Measurements from ENCODE around the gene NKX2-4. TPM values are rescaled to one million over a fixed set of nuclear protein-coding genes. Genes with fewer than 3 reads are reported as not detected.

The NKX2-4 gene
- total and polyA plus RNA-seq, 4 donors = not detected

DNA sequence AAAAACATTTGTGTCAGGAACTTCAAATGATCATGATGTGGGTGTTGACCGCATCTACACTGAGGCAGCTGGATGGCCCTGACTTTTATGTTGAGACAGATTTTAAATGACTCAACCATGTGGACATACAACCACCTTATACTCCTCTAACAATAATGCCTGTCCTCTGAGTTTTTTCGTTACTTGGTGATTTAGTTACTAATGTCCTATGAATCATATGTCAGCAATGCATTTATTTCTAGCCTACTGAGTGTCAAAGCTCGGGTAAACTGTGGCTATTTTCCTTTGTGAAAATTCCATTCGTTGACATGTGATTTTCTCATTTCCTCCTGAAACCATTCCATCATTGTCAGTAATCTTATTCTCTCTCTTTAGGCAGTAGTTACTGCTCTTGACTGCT is 38.9 kb upstream of the NKX2-4 start:
- Histone ChIP-seq H3K9ac (ENCODE audit: insufficient read depth in 1 of 2, low read length in 2 of 2) (no peak overlapping the region), H3K4me3 (no peak overlapping the region), H3K27ac (ENCODE audit: low read depth in 1 of 2, low read length in 1 of 2) (no peak overlapping the region), H3K4me1 (ENCODE audit: control insufficient read depth in 5 of 5, insufficient read depth in 5 of 5, low read length in 5 of 5) (no peaks in the 10 kb centered on the region), H3K36me3 (ENCODE audit: control insufficient read depth in 4 of 4, insufficient read depth in 4 of 4, low read length in 4 of 4) (no peaks in the 10 kb centered on the region), H3K27me3 (ENCODE audit: control insufficient read depth in 3 of 3, insufficient read depth in 3 of 3, low read length in 2 of 3) (peaks cover 0 to 9% (median 0%) of the 10 kb centered on the region in 3 donors), H3K9me3 (ENCODE audit: control insufficient read depth in 4 of 4, insufficient read depth in 3 of 4, low read length in 3 of 4) (no peaks in the 10 kb centered on the region)
- TF ChIP-seq, protein P1, sequence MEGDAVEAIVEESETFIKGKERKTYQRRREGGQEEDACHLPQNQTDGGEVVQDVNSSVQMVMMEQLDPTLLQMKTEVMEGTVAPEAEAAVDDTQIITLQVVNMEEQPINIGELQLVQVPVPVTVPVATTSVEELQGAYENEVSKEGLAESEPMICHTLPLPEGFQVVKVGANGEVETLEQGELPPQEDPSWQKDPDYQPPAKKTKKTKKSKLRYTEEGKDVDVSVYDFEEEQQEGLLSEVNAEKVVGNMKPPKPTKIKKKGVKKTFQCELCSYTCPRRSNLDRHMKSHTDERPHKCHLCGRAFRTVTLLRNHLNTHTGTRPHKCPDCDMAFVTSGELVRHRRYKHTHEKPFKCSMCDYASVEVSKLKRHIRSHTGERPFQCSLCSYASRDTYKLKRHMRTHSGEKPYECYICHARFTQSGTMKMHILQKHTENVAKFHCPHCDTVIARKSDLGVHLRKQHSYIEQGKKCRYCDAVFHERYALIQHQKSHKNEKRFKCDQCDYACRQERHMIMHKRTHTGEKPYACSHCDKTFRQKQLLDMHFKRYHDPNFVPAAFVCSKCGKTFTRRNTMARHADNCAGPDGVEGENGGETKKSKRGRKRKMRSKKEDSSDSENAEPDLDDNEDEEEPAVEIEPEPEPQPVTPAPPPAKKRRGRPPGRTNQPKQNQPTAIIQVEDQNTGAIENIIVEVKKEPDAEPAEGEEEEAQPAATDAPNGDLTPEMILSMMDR (IDR thresholded peaks at IDR 0.05; ENCODE audit: control extremely low read depth, extremely low read depth) = no peak
- DNase-seq = no peak
- ATAC-seq (ENCODE audit: insufficient read depth, low FRiP score) = no peak
- WGBS, 2 donors = 61 to 68% methylated on average over 4 of the region's 4 CpGs

DNA sequence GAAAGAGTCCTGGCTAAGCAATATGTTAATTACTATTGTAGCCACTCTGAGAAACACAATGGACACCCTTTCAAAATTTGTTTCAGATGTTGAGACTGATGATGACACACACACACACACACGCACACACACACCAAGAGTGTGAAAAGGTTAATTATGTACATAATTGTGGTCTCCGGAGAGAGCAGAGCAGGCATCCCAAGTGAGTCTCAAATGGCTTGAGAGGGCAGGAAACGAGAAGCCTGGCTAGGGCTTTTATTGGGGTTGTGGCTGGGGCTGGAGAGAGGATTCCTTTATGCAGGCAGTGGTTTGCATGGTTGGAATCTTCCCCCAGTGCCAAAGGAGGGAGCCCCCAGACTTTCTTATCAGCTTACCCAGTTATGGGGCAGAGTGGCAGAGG is 38.2 kb upstream of the NKX2-4 start:
- Histone ChIP-seq H3K4me3 (no peak overlapping the region), H3K27ac (ENCODE audit: low read depth in 1 of 2, low read length in 1 of 2) (no peak overlapping the region), H3K4me1 (ENCODE audit: control insufficient read depth in 5 of 5, insufficient read depth in 5 of 5, low read length in 5 of 5) (no peaks in the 10 kb centered on the region), H3K9me3 (ENCODE audit: control insufficient read depth in 4 of 4, insufficient read depth in 3 of 4, low read length in 3 of 4) (no peaks in the 10 kb centered on the region), H3K9ac (ENCODE audit: insufficient read depth in 1 of 2, low read length in 2 of 2) (no peak overlapping the region), H3K36me3 (ENCODE audit: control insufficient read depth in 4 of 4, insufficient read depth in 4 of 4, low read length in 4 of 4) (no peaks in the 10 kb centered on the region), H3K27me3 (ENCODE audit: control insufficient read depth in 3 of 3, insufficient read depth in 3 of 3, low read length in 2 of 3) (peaks cover 0 to 6% (median 0%) of the 10 kb centered on the region in 3 donors)
- DNase-seq (no peak), ATAC-seq (ENCODE audit: insufficient read depth, low FRiP score) (no peak)
- WGBS, 2 donors = 29 to 37% methylated on average over 3 of the region's 3 CpGs
- TF ChIP-seq, protein P1 (IDR thresholded peaks at IDR 0.05; ENCODE audit: control extremely low read depth, extremely low read depth) = no peak

DNA sequence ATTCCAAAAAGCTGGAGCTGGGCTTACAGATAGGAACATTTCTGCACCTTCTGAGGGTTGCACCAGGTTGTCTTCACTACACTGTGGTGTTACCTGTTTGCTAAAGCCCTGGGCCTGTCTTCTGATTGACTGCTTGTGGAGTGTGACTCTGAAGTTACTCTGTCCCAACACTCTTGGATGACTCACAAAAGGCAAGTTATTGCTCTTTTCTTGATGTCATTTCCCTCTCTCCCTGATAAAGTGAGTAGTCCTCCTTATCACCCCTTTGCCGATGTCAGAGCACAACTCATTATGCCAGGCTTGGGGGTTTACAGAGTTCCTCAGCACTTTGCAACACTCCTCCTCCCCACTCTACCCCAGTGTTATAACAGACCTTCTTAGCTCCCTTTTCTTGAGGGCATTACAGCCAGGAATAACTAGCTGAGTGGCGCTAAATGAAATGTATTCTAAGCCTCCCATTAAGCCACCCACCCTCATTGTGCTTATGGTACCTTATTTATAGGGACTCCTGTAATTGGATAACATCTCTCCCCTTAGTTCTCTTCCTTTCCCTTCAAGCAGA is 36.1 kb upstream of the NKX2-4 start:
- H3K9me3 ChIP-seq (ENCODE audit: control insufficient read depth in 4 of 4, insufficient read depth in 3 of 4, low read length in 3 of 4) = no peaks in the 10 kb centered on the region
- no peaks in the 10 kb centered on the region for H3K4me1 ChIP-seq (ENCODE audit: control insufficient read depth in 5 of 5, insufficient read depth in 5 of 5, low read length in 5 of 5)
- ATAC-seq (ENCODE audit: insufficient read depth, low FRiP score) = no peak
- H3K4me3 ChIP-seq = no peak overlapping the region
- no peak overlapping the region for H3K27ac ChIP-seq (ENCODE audit: low read depth in 1 of 2, low read length in 1 of 2)
- peaks cover 0 to 6% (median 0%) of the 10 kb centered on the region in 3 donors for H3K27me3 ChIP-seq (ENCODE audit: control insufficient read depth in 3 of 3, insufficient read depth in 3 of 3, low read length in 2 of 3)
- TF ChIP-seq, protein P1 (IDR thresholded peaks at IDR 0.05; ENCODE audit: control extremely low read depth, extremely low read depth) = no peak
- 82 to 86% methylated on average over 2 of the region's 2 CpGs for WGBS, 2 donors
- no peak for DNase-seq
- no peaks in the 10 kb centered on the region for H3K36me3 ChIP-seq (ENCODE audit: control insufficient read depth in 4 of 4, insufficient read depth in 4 of 4, low read length in 4 of 4)
- no peak overlapping the region for H3K9ac ChIP-seq (ENCODE audit: insufficient read depth in 1 of 2, low read length in 2 of 2)

DNA sequence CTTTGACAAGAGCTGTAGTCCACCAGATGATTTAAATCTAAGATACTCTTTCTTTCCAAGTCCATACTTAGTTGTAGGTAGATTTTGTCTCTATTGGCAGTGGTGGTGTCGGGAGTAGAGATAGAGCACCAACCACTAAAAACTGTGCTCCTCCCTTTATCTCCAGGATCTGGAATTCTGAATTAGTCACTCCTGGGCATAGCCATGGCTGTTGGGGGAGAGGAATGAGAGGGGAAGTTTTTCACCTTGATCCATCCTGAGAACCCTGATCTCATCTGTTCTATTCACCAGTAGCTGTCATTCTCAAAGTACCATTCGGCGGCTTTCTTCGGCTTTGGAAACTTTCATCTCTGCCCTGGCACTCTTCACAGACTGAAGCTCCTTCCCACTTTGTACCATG is 35.6 kb upstream of the NKX2-4 start:
- Histone ChIP-seq H3K4me3 (no peak overlapping the region), H3K27ac (ENCODE audit: low read depth in 1 of 2, low read length in 1 of 2) (no peak overlapping the region), H3K36me3 (ENCODE audit: control insufficient read depth in 4 of 4, insufficient read depth in 4 of 4, low read length in 4 of 4) (no peaks in the 10 kb centered on the region), H3K9me3 (ENCODE audit: control insufficient read depth in 4 of 4, insufficient read depth in 3 of 4, low read length in 3 of 4) (no peaks in the 10 kb centered on the region), H3K4me1 (ENCODE audit: control insufficient read depth in 5 of 5, insufficient read depth in 5 of 5, low read length in 5 of 5) (no peaks in the 10 kb centered on the region), H3K27me3 (ENCODE audit: control insufficient read depth in 3 of 3, insufficient read depth in 3 of 3, low read length in 2 of 3) (peaks cover 0 to 6% (median 0%) of the 10 kb centered on the region in 3 donors), H3K9ac (ENCODE audit: insufficient read depth in 1 of 2, low read length in 2 of 2) (no peak overlapping the region)
- DNase-seq (no peak), ATAC-seq (ENCODE audit: insufficient read depth, low FRiP score) (no peak)
- WGBS, 2 donors = 95% methylated on average over 4 of the region's 4 CpGs
- TF ChIP-seq, protein P1 (IDR thresholded peaks at IDR 0.05; ENCODE audit: control extremely low read depth, extremely low read depth) = no peak
